HepG2 (cell line): ENCODE data around the gene SEC61G. TPM values are rescaled to one million over a fixed set of nuclear protein-coding genes. Genes with fewer than 3 reads are reported as not detected.

Experiments used
- KLF13 ChIP-seq: sonication (generic); formaldehyde crosslinking; IDR thresholded peaks from 2 replicates; pipeline ENCODE4 v1.4.0; 2020; ENCODE audit warnings: mild to moderate bottlenecking, missing genetic modification reagents
- KLF16 ChIP-seq, 2 experiments: sonication (generic) in 1 of 2; formaldehyde crosslinking in 1 of 2; IDR thresholded peaks; 2 replicates each; pipeline versions ENCODE4 v1.6.1 to v1.8.0; 2016 to 2023; ENCODE audit warnings: missing genetic modification reagents in 2 of 2, missing compliant biosample characterization in 1 of 2
- MAF1 ChIP-seq: sonication (generic); formaldehyde crosslinking; IDR thresholded peaks from 2 replicates; pipeline ENCODE4 v1.5.0; 2020; ENCODE audit warnings: missing genetic modification reagents, borderline replicate concordance
- NRL ChIP-seq: sonication (generic); formaldehyde crosslinking; IDR thresholded peaks from 2 replicates; pipeline ENCODE4 v1.5.0; 2020; ENCODE audit warnings: missing genetic modification reagents, mild to moderate bottlenecking, moderate library complexity, borderline replicate concordance
- PATZ1 ChIP-seq: sonication (generic); formaldehyde crosslinking; IDR thresholded peaks from 2 replicates; pipeline ENCODE4 v1.4.0; 2020; ENCODE audit warnings: missing genetic modification reagents
- PLRG1 ChIP-seq: fragments of 450-650 bp; conservative IDR thresholded peaks from 2 replicates; pipeline ENCODE4 v1.6.1; 2016
- PLSCR1 ChIP-seq: sonication (generic); formaldehyde crosslinking; IDR thresholded peaks from 2 replicates; pipeline ENCODE4 v1.5.0; 2020; ENCODE audit warnings: missing genetic modification reagents, mild to moderate bottlenecking, borderline replicate concordance
- PRDM4 ChIP-seq: sonication (generic); formaldehyde crosslinking; IDR thresholded peaks from 2 replicates; pipeline ENCODE4 v1.9.0; 2021; ENCODE audit warnings: missing genetic modification reagents, borderline replicate concordance
- PRPF4 ChIP-seq: fragments of 200-400 bp; formaldehyde crosslinking; IDR thresholded peaks from 2 replicates; pipeline ENCODE4 v1.6.1; 2016; ENCODE audit warnings: low read length, low read depth; ENCODE audit not compliant: poor library complexity, severe bottlenecking
- RORA ChIP-seq: sonication (generic); formaldehyde crosslinking; IDR thresholded peaks from 2 replicates; pipeline ENCODE4 v1.5.0; 2020; ENCODE audit warnings: mild to moderate bottlenecking, missing genetic modification reagents, moderate library complexity
- SALL2 ChIP-seq: sonication (generic); formaldehyde crosslinking; IDR thresholded peaks from 2 replicates; pipeline ENCODE4 v1.8.1; 2023; ENCODE audit warnings: mild to moderate bottlenecking, missing genetic modification reagents, inconsistent platforms
- SIX4 ChIP-seq: sonication (generic); formaldehyde crosslinking; IDR thresholded peaks from 2 replicates; pipeline ENCODE4 v1.4.0; 2020; ENCODE audit warnings: missing genetic modification reagents
- SKI ChIP-seq: fragments of 450-650 bp; IDR thresholded peaks from one replicate; pipeline ENCODE4 v1.6.1; 2018; ENCODE audit warnings: mild to moderate bottlenecking; ENCODE audit not compliant: partially characterized antibody
- SMARCE1 ChIP-seq: fragments of 450-650 bp; IDR thresholded peaks from 2 replicates; pipeline ENCODE4 v1.6.1; 2017; ENCODE audit warnings: borderline replicate concordance
- SP2 ChIP-seq: sonication (generic); formaldehyde crosslinking; IDR thresholded peaks from 2 replicates; pipeline ENCODE4 v1.5.1; 2020; ENCODE audit warnings: mild to moderate bottlenecking, missing genetic modification reagents
- ZMYM3 ChIP-seq: sonication (generic); formaldehyde crosslinking; IDR thresholded peaks from 2 replicates; pipeline ENCODE4 v1.5.1; 2020; ENCODE audit warnings: mild to moderate bottlenecking, missing genetic modification reagents
- ZMYM4 ChIP-seq: sonication (generic); formaldehyde crosslinking; IDR thresholded peaks from 2 replicates; pipeline ENCODE4 v1.8.1; 2023; ENCODE audit warnings: mild to moderate bottlenecking, missing genetic modification reagents
- ZNF225 ChIP-seq: sonication (generic); formaldehyde crosslinking; IDR thresholded peaks from 2 replicates; pipeline ENCODE4 v1.4.0; 2020; ENCODE audit warnings: mild to moderate bottlenecking, missing genetic modification reagents
- ZNF329 ChIP-seq: sonication (generic); formaldehyde crosslinking; IDR thresholded peaks from 2 replicates; pipeline ENCODE4 v1.9.0; 2021; ENCODE audit warnings: low read depth, mild to moderate bottlenecking, missing genetic modification reagents
- ZNF749 ChIP-seq: sonication (generic); formaldehyde crosslinking; IDR thresholded peaks from 2 replicates; pipeline ENCODE4 v1.8.0; 2022; ENCODE audit warnings: mild to moderate bottlenecking, missing genetic modification reagents, moderate library complexity, borderline replicate concordance
- polyA plus RNA-seq, 8 experiments: library from polyadenylated mRNA; depleted of rRNA in 3 of 8; stranded (reverse) in 7 of 8; unstranded in 1 of 8; fragments of >200 nt; fragmentation: Illumina TruSeq in 4 of 8; extraction: Trizol in 4 of 8; gene quantifications; 2 replicates each; pipeline versions ENCODE4 v1.2.1 to v1.2.3, GENCODE V29; 2011 to 2016; ENCODE audit warnings: low read depth in 4 of 8, missing spikeins in 1 of 8, mixed read lengths in 1 of 8; ENCODE audit not compliant: insufficient read depth in 1 of 8
- total RNA-seq, 5 experiments: library from RNA; depleted of rRNA; stranded (reverse); fragments of >200 nt; fragmentation: Illumina TruSeq; extraction: Trizol; gene quantifications; 2 replicates each; pipeline ENCODE4 v1.2.3, GENCODE V29; 2016; ENCODE audit warnings: low read depth in 1 of 5
- TF ChIP-seq, protein P1 (sequence below): sonication (generic); formaldehyde crosslinking; IDR thresholded peaks from 2 replicates; pipeline ENCODE4 v1.5.0; 2020; ENCODE audit warnings: missing genetic modification reagents

SEC61G gene
- total and polyA plus RNA-seq, 2 of the 13 experiments (the other 11 are each of a cell fraction or from before 2014, with no cell fraction given) = 126 to 328 TPM

DNA sequence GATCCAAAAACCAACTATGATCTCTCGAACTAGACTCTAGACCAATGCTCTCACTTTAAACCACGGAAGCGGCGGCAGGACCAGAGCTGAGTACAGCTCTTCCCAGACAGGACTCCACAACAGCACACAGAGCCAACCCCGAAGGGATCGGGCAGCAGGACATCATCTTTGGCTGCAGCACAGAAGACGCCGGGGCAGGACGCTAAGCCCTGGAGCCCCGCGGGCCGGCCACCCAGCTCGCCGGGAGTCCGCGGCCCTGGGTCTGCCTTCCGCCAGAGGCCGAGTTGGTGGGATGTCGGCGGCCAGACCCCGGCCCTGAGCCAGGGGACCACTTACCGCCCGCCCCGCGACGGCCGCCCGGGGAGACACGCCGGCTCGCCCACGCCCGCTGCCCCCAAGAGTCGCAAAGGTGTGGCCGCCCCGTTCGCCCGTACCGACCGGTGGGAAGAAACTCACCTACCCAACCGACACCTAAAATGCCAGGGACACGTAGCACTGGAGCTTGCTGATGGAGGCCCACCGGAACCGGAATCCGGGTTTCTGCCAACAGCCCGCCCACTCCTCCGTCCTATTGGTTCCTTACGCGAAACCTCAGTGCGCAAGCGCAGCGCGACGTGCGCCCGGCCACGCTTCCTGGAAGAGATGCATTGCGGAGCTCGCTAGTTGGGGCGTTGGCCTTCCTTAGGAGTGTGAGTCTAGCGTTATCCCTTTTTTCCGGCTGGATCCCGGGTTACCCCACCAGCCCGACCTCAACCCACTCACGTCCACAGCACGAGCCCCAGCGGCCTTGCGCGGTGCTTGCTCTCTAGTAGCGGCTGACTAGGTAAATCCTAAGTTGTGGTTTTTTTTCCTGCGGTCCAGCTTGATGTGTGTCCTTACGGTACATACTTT lies at the start of gene SEC61G (continued):
- TF ChIP-seq PRDM4 (CRISPR knock-in tag) = no peak
- no peak for TF ChIP-seq PLRG1
- no peak for TF ChIP-seq SKI
- no peak for TF ChIP-seq SALL2 (CRISPR knock-in tag)
- TF ChIP-seq PLSCR1 (CRISPR knock-in tag) = no peak; the same call in 1 of the 2 replicates
- peak; percentile 83 for TF ChIP-seq ZMYM4 (CRISPR knock-in tag)
- TF ChIP-seq MAF1 (CRISPR knock-in tag) = no peak
- TF ChIP-seq, protein P1, sequence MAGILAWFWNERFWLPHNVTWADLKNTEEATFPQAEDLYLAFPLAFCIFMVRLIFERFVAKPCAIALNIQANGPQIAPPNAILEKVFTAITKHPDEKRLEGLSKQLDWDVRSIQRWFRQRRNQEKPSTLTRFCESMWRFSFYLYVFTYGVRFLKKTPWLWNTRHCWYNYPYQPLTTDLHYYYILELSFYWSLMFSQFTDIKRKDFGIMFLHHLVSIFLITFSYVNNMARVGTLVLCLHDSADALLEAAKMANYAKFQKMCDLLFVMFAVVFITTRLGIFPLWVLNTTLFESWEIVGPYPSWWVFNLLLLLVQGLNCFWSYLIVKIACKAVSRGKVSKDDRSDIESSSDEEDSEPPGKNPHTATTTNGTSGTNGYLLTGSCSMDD (CRISPR knock-in tag) = 0 out of 2 replicates have a peak, but pooled peaks have one; percentile 37
- TF ChIP-seq ZNF329 (CRISPR knock-in tag) = peak; percentile 75; the same call in 1 of the 2 replicates
- TF ChIP-seq SMARCE1 = no peak
- TF ChIP-seq ZNF749 (CRISPR knock-in tag) = peak; percentile 33; the same call in 1 of the 2 replicates
- TF ChIP-seq PATZ1 = no peak
- TF ChIP-seq KLF13 (CRISPR knock-in tag) = 0 out of 2 replicates have a peak, but pooled peaks have one; percentile 43
- TF ChIP-seq ZMYM3 (CRISPR knock-in tag) = no peak
- peak; percentile 97 for TF ChIP-seq SP2 (CRISPR knock-in tag)
- TF ChIP-seq RORA = no peak
- no peak for TF ChIP-seq SIX4 (CRISPR knock-in tag)
- 0 out of 4 replicates have a peak, but pooled peaks of 1 of the 2 experiments have one; percentile 18 for TF ChIP-seq KLF16 (CRISPR knock-in tag; IDR thresholded peaks at IDR 0.05)
- no peak for TF ChIP-seq ZNF225
- TF ChIP-seq NRL (CRISPR knock-in tag) = peak; percentile 93; the same call in 1 of the 2 replicates
- TF ChIP-seq PRPF4 = no peak
